Lung (tissue), 12 donors: ENCODE data around the gene C3orf20. TPM values are rescaled to one million over a fixed set of nuclear protein-coding genes. Genes with fewer than 3 reads are reported as not detected.

Source experiments
- ATAC-seq: fragments of 200-7000 bp; cut with Tn5 transposase; one replicate; pipeline ENCODE4 v1.9.1; 2020; ENCODE audit warnings: moderate number of reproducible peaks; ENCODE audit not compliant: insufficient read depth, low FRiP score
- DNase-seq, 3 donors: peaks; one replicate each; pipeline ENCODE4 v3.0.0-alpha.2; 2013 to 2017
- H3K27ac ChIP-seq, 2 donors: one replicate each; pipeline ENCODE4 v1.5.1; 2013; ENCODE audit warnings: mild to moderate bottlenecking in 2 of 2, moderate library complexity in 2 of 2, control low read depth in 1 of 2, inconsistent platforms in 1 of 2, low read depth in 1 of 2, low read length in 1 of 2
- H3K27me3 ChIP-seq, 3 donors: one replicate each; pipeline ENCODE4 v1.5.1; 2013; ENCODE audit warnings: low read length in 2 of 3; ENCODE audit not compliant: control insufficient read depth in 3 of 3, insufficient read depth in 3 of 3
- H3K36me3 ChIP-seq, 4 donors: one replicate each; pipeline ENCODE4 v1.5.1; 2013; ENCODE audit warnings: low read length in 4 of 4, mild to moderate bottlenecking in 1 of 4, moderate library complexity in 1 of 4; ENCODE audit not compliant: control insufficient read depth in 4 of 4, insufficient read depth in 4 of 4
- H3K4me1 ChIP-seq, 5 donors: one replicate each; pipeline ENCODE4 v1.5.1; 2013; ENCODE audit warnings: low read length in 5 of 5, mild to moderate bottlenecking in 2 of 5, moderate library complexity in 1 of 5; ENCODE audit not compliant: control insufficient read depth in 5 of 5, insufficient read depth in 5 of 5
- H3K4me3 ChIP-seq: one replicate; pipeline ENCODE4 v1.5.1; 2013; ENCODE audit warnings: mild to moderate bottlenecking, control low read depth, moderate library complexity
- H3K9ac ChIP-seq, 2 donors: one replicate each; pipeline ENCODE4 v1.5.1; 2013; ENCODE audit warnings: low read length in 2 of 2, control low read depth in 1 of 2; ENCODE audit not compliant: insufficient read depth in 1 of 2
- H3K9me3 ChIP-seq, 4 donors: one replicate each; pipeline ENCODE4 v1.5.1; 2013; ENCODE audit warnings: low read length in 3 of 4, mild to moderate bottlenecking in 1 of 4, moderate library complexity in 1 of 4; ENCODE audit not compliant: control insufficient read depth in 4 of 4, insufficient read depth in 3 of 4
- CTCF ChIP-seq: IDR thresholded peaks from 2 replicates; pipeline ENCODE4 v1.5.1; 2012; ENCODE audit warnings: mild to moderate bottlenecking; ENCODE audit errors: control extremely low read depth, extremely low read depth
- WGBS, 2 donors: extraction: QIAGEN DNeasy Blood & Tissue Kit; methylation state at CpG; one replicate each; pipeline ENCODE4 v1.1.7; 2013; 5-methylcytosine and 5-hydroxymethylcytosine counted together
- polyA plus RNA-seq, 2 donors: library from polyadenylated mRNA; stranded (reverse); fragments of 200-250 nt; gene quantifications; one replicate each; pipeline ENCODE4 v1.2.1, GENCODE V29; 2013
- total RNA-seq, 2 donors: library from RNA; depleted of rRNA in 1 of 2; stranded (reverse); fragments of >200 nt in 1 of 2; gene quantifications; one replicate each; pipeline ENCODE4 v1.2.1, GENCODE V29; 2014 to 2021
- donor health status: control.
- donor health status: control.
- donor health status: Bipolar disorder and iron deficiency.
- donor health status: healthy.
- donor health status: DM: yes; HTN: yes; CAD: no.

The C3orf20 gene
- total and polyA plus RNA-seq, 4 donors: 0.03 to 0.14 (median 0.12) TPM; not detected in 1

GRCh38 chr3:14632442-14632930 is 42.5 kb upstream of the C3orf20 start:
- H3K4me1 ChIP-seq: no peaks in the 10 kb centered on the region
- DNase-seq (no peak), ATAC-seq (no peak)
- no peak for TF ChIP-seq CTCF
- no peak overlapping the region for H3K4me3 ChIP-seq
- H3K27me3 ChIP-seq: no peaks in the 10 kb centered on the region
- WGBS, 2 donors: 55 to 70% methylated on average over 4 of the region's 4 CpGs
- no peaks in the 10 kb centered on the region for H3K36me3 ChIP-seq
- H3K9me3 ChIP-seq: no peaks in the 10 kb centered on the region
- no peak overlapping the region for H3K27ac ChIP-seq
- H3K9ac ChIP-seq: no peak overlapping the region

- 89 to 92% methylated on average over 6 of the region's 6 CpGs for WGBS, 2 donors
- H3K9me3 ChIP-seq: no peaks in the 10 kb centered on the region
Observed at GRCh38 chr3:14633417-14633816, 41.5 kb upstream of the C3orf20 start.

GRCh38 chr3:14633819-14634424 is 41.0 kb upstream of the C3orf20 start:
- no peak overlapping the region for H3K9ac ChIP-seq
- H3K4me1 ChIP-seq: no peaks in the 10 kb centered on the region
- peak; percentile 44 for TF ChIP-seq CTCF
- H3K27ac ChIP-seq: no peak overlapping the region
- H3K27me3 ChIP-seq: peaks cover 0 to 2% (median 0%) of the 10 kb centered on the region in 3 donors
- DNase-seq: peak; percentile 31 to 53 (median 44)
- no peaks in the 10 kb centered on the region for H3K36me3 ChIP-seq
- H3K4me3 ChIP-seq: no peak overlapping the region
- 32 to 34% methylated on average over 8 of the region's 8 CpGs for WGBS, 2 donors
- H3K9me3 ChIP-seq: no peaks in the 10 kb centered on the region
- peak; percentile 83 for ATAC-seq

More at GRCh38 chr3:14633417-14633816, 41.5 kb upstream of the C3orf20 start:
- peaks cover 0 to under 1% (median 0%) of the 10 kb centered on the region in 3 donors for H3K27me3 ChIP-seq
- DNase-seq (no peak), ATAC-seq (no peak)
- no peak overlapping the region for H3K4me3 ChIP-seq
- no peak overlapping the region for H3K27ac ChIP-seq
- no peak overlapping the region for H3K9ac ChIP-seq
- no peaks in the 10 kb centered on the region for H3K4me1 ChIP-seq
- TF ChIP-seq CTCF: no peak
- no peaks in the 10 kb centered on the region for H3K36me3 ChIP-seq
